H1 (cell line): Measurements from ENCODE around the gene SPDYC. TPM values are rescaled to one million over a fixed set of nuclear protein-coding genes. Genes with fewer than 3 reads are reported as not detected.

Source experiments
- CTCF ChIA-PET: fragments of 300-600 bp; sonication (Branson Sonifier 250); formaldehyde crosslinking; loops from one replicate; lab custom pipeline; 2021; ENCODE audit not compliant: partially characterized antibody; lab: Charles Lee
- POLR2A ChIA-PET: fragments of 300-600 bp; sonication (Branson Sonifier 250); formaldehyde crosslinking; loops from one replicate; lab custom pipeline; 2021; ENCODE audit warnings: inconsistent platforms; ENCODE audit not compliant: partially characterized antibody; lab: Charles Lee
- DNase-seq, 2 experiments: peaks; one replicate each; pipeline versions ENCODE4 v3.0.0 to v3.0.0-alpha.2; 2010 to 2022; ENCODE audit warnings: low spot score in 2 of 2, low read depth in 1 of 2, mixed read lengths in 1 of 2
- FAIRE-seq: peaks from 2 replicates; lab custom pipeline; 2011; peaks lifted over from hg19 to GRCh38; lab: Jason Lieb, UNC
- H2AFZ ChIP-seq: 2 replicates; pipeline ENCODE4 v1.8.1; 2012; ENCODE audit warnings: low read length, inconsistent platforms
- H2AK5ac ChIP-seq: 2 replicates; pipeline ENCODE4 v1.6.1; 2013; ENCODE audit warnings: low read depth, low read length
- H2BK120ac ChIP-seq: replicated peaks from 2 replicates; pipeline ENCODE3; 2013; ENCODE audit warnings: low read depth, low read length, inconsistent platforms
- H2BK12ac ChIP-seq: 2 replicates; pipeline ENCODE4 v1.6.1; 2013; ENCODE audit warnings: low read depth, low read length
- H2BK15ac ChIP-seq: 2 replicates; pipeline ENCODE4 v1.6.1; 2013; ENCODE audit warnings: low read length
- H2BK20ac ChIP-seq: 2 replicates; pipeline ENCODE4 v1.6.1; 2013; ENCODE audit warnings: low read length
- H2BK5ac ChIP-seq: 2 replicates; pipeline ENCODE4 v1.6.1; 2013; ENCODE audit warnings: low read depth, low read length
- H3K14ac ChIP-seq: 2 replicates; pipeline ENCODE4 v1.6.1; 2013; ENCODE audit warnings: inconsistent platforms; ENCODE audit not compliant: insufficient read length
- H3K18ac ChIP-seq: 2 replicates; pipeline ENCODE4 v1.6.1; 2013; ENCODE audit warnings: low read length; ENCODE audit errors: extremely low read depth
- H3K23ac ChIP-seq: 2 replicates; pipeline ENCODE4 v1.6.1; 2013; ENCODE audit warnings: inconsistent platforms; ENCODE audit not compliant: insufficient read length
- H3K23me2 ChIP-seq: 2 replicates; pipeline ENCODE4 v1.6.1; 2013; ENCODE audit warnings: low read depth, low read length
- H3K27ac ChIP-seq: 2 replicates; pipeline ENCODE4 v1.6.1; 2011; ENCODE audit warnings: low read depth, low read length, inconsistent platforms
- H3K27me3 ChIP-seq, 4 experiments: replicated peaks in 1 of 4; 1 replicate in 1 of 4; 2 replicates in 3 of 4; pipeline versions ENCODE4 v1.6.1 to v1.8.1; 2011 to 2013; ENCODE audit warnings: low read length in 3 of 4, mild to moderate bottlenecking in 3 of 4, inconsistent platforms in 2 of 4, mixed read lengths in 2 of 4, moderate library complexity in 1 of 4; ENCODE audit not compliant: control insufficient read depth in 3 of 4, insufficient read depth in 3 of 4; ENCODE audit errors: extremely low read depth in 1 of 4
- H3K36me3 ChIP-seq, 4 experiments: 2 replicates each; pipeline versions ENCODE4 v1.6.1 to v1.8.1; 2011 to 2013; ENCODE audit warnings: mild to moderate bottlenecking in 4 of 4, low read length in 3 of 4, moderate library complexity in 2 of 4, control low read depth in 1 of 4, inconsistent platforms in 1 of 4; ENCODE audit not compliant: insufficient read depth in 4 of 4, control insufficient read depth in 2 of 4
- H3K4ac ChIP-seq: replicated peaks from 2 replicates; pipeline ENCODE3; 2013; ENCODE audit warnings: low read length, low read depth, mixed read lengths, inconsistent platforms; ENCODE audit not compliant: insufficient read length
- H3K4me1 ChIP-seq, 4 experiments: replicated peaks in 1 of 4; 1 replicate in 1 of 4; 2 replicates in 3 of 4; pipeline versions ENCODE4 v1.6.1 to v1.8.1; 2011 to 2013; ENCODE audit warnings: low read length in 3 of 4, inconsistent platforms in 2 of 4, mixed read lengths in 1 of 4; ENCODE audit not compliant: insufficient read depth in 4 of 4, control insufficient read depth in 3 of 4
- H3K4me2 ChIP-seq, 2 experiments: 2 replicates each; pipeline versions ENCODE4 v1.6.1 to v1.8.1; 2011 to 2013; ENCODE audit warnings: low read depth in 2 of 2, low read length in 2 of 2, control low read depth in 1 of 2, inconsistent platforms in 1 of 2, mild to moderate bottlenecking in 1 of 2; ENCODE audit not compliant: insufficient read depth in 1 of 2
- H3K4me3 ChIP-seq, 4 experiments: fragments of 200-600, 300-600 bp in 1 of 4; sonication (generic), shearing (Covaris generic), sonication (Bioruptor Twin) in 1 of 4; 2 replicates each; pipeline versions ENCODE4 v1.5.1 to v1.8.1; 2011 to 2016; ENCODE audit warnings: low read length in 4 of 4, low read depth in 3 of 4, control low read depth in 2 of 4, inconsistent platforms in 2 of 4, mild to moderate bottlenecking in 2 of 4, mixed read lengths in 1 of 4, moderate library complexity in 1 of 4; ENCODE audit not compliant: insufficient read depth in 2 of 4; ENCODE audit errors: extremely low read depth in 1 of 4
- H3K56ac ChIP-seq: replicated peaks from 2 replicates; pipeline ENCODE3; 2013; ENCODE audit warnings: low read depth, mild to moderate bottlenecking, mixed read lengths, low read length, inconsistent platforms; ENCODE audit not compliant: insufficient read length
- H3K79me1 ChIP-seq: 2 replicates; pipeline ENCODE4 v1.6.1; 2013; ENCODE audit warnings: low read depth, low read length, control low read depth
- H3K79me2 ChIP-seq, 2 experiments: 2 replicates each; pipeline versions ENCODE4 v1.6.1 to v1.8.1; 2012 to 2013; ENCODE audit warnings: low read length in 2 of 2, mild to moderate bottlenecking in 2 of 2, inconsistent platforms in 1 of 2; ENCODE audit not compliant: insufficient read depth in 2 of 2, control insufficient read depth in 1 of 2
- H3K9ac ChIP-seq, 4 experiments: replicated peaks in 1 of 4; 1 replicate in 1 of 4; 2 replicates in 3 of 4; pipeline versions ENCODE4 v1.6.1 to v1.8.1; 2011 to 2013; ENCODE audit warnings: low read depth in 3 of 4, low read length in 3 of 4, control low read depth in 2 of 4, mild to moderate bottlenecking in 2 of 4, moderate library complexity in 2 of 4, inconsistent platforms in 1 of 4; ENCODE audit errors: extremely low read depth in 1 of 4
- H3K9me3 ChIP-seq, 2 experiments: 2 replicates each; pipeline versions ENCODE4 v1.6.1 to v1.8.1; 2012 to 2013; ENCODE audit warnings: mild to moderate bottlenecking in 2 of 2, moderate library complexity in 2 of 2, control low read depth in 1 of 2, inconsistent platforms in 1 of 2, low read depth in 1 of 2, low read length in 1 of 2, mixed read lengths in 1 of 2; ENCODE audit not compliant: insufficient read depth in 2 of 2
- H4K20me1 ChIP-seq, 2 experiments: replicated peaks in 1 of 2; 2 replicates each; pipeline versions ENCODE3 to v1.8.1; 2011 to 2013; ENCODE audit warnings: inconsistent platforms in 2 of 2, low read length in 2 of 2, mild to moderate bottlenecking in 1 of 2; ENCODE audit not compliant: insufficient read depth in 2 of 2, control insufficient read depth in 1 of 2
- H4K5ac ChIP-seq: 2 replicates; pipeline ENCODE4 v1.6.1; 2013; ENCODE audit warnings: low read length, low read depth, mixed read lengths, inconsistent platforms; ENCODE audit not compliant: insufficient read length
- H4K8ac ChIP-seq: 2 replicates; pipeline ENCODE4 v1.8.0; 2013; ENCODE audit warnings: mild to moderate bottlenecking, moderate library complexity, low read length, inconsistent platforms; ENCODE audit not compliant: insufficient read depth; ENCODE audit errors: extremely low read depth
- H4K91ac ChIP-seq: replicated peaks from 2 replicates; pipeline ENCODE3; 2013; ENCODE audit warnings: low read length, mixed read lengths, inconsistent platforms; ENCODE audit not compliant: insufficient read length
- CBX8 ChIP-seq: fragments of 300-800, 300-1000 bp; sonication (generic); IDR thresholded peaks from 2 replicates; pipeline ENCODE4 v1.7.1; 2016; ENCODE audit warnings: low read depth, low read length, borderline replicate concordance
- CEBPB ChIP-seq: IDR thresholded peaks from 2 replicates; pipeline ENCODE4 v1.6.1; 2012; ENCODE audit warnings: low read depth, low read length
- EZH2 ChIP-seq: fragments of 200-600 bp; sonication (generic); IDR thresholded peaks from 2 replicates; pipeline ENCODE4 v1.7.1; 2012; ENCODE audit warnings: low read depth, mild to moderate bottlenecking, moderate library complexity, low read length, inconsistent platforms; ENCODE audit not compliant: severe bottlenecking
- JUN ChIP-seq: IDR thresholded peaks from 2 replicates; pipeline ENCODE4 v1.6.1; 2011; ENCODE audit warnings: low read depth, mild to moderate bottlenecking, improper control_type of control experiment, low read length
- NANOG ChIP-seq: IDR thresholded peaks from 2 replicates; pipeline ENCODE4 v1.6.1; 2011; ENCODE audit warnings: low read length, low read depth, mild to moderate bottlenecking, inconsistent platforms; ENCODE audit not compliant: insufficient read depth, poor library complexity, severe bottlenecking
- RAD21 ChIP-seq, 2 experiments: IDR thresholded peaks in 1 of 2; conservative IDR thresholded peaks in 1 of 2; 2 replicates each; pipeline ENCODE4 v1.6.1; 2011; ENCODE audit warnings: low read depth in 2 of 2, low read length in 2 of 2, improper control_type of control experiment in 1 of 2, inconsistent platforms in 1 of 2, mild to moderate bottlenecking in 1 of 2, moderate library complexity in 1 of 2
- SIX5 ChIP-seq: IDR thresholded peaks from 2 replicates; pipeline ENCODE4 v1.6.1; 2011; ENCODE audit warnings: mild to moderate bottlenecking, low read depth, low read length
- WGBS, 2 experiments: shearing (Covaris generic) in 1 of 2; methylation state at CpG; one replicate each; pipeline versions ENCODE4 v1.1.6 to v1.1.7; 2013 to 2015; ENCODE audit warnings: low lambda C conversion rate in 2 of 2, mixed read lengths in 2 of 2, inconsistent platforms in 1 of 2, low coverage in 1 of 2, missing lambda C conversion rate in 1 of 2; ENCODE audit not compliant: insufficient replicate concordance in 2 of 2, insufficient coverage in 1 of 2, insufficient read length in 1 of 2; ENCODE audit errors: extremely low coverage in 1 of 2, missing lambda C conversion rate in 1 of 2; 5-methylcytosine and 5-hydroxymethylcytosine counted together
- polyA plus RNA-seq, 7 experiments: library from polyadenylated mRNA; depleted of rRNA in 3 of 7; stranded (reverse) in 5 of 7; unstranded in 2 of 7; fragments of >200 nt in 5 of 7; fragments of 200-250 nt in 2 of 7; gene quantifications; 1 replicate in 5 of 7; 2 replicates in 1 of 7; 4 replicates in 1 of 7; pipeline versions ENCODE4 v1.2.1 to v1.2.3, GENCODE V29; 2011 to 2013; ENCODE audit warnings: missing spikeins in 2 of 7, mixed read lengths in 2 of 7
- total RNA-seq: library from RNA; stranded (reverse); fragmentation: NEBNext Ultra II Directional; extraction: Animal tissue kit (Norgen Biotek cat#: 25700); gene quantifications from 2 replicates; pipeline ENCODE4 v1.2.1, GENCODE V29; 2021
- TF ChIP-seq, protein P1 (sequence below): IDR thresholded peaks from 2 replicates; pipeline ENCODE4 v1.6.1; 2012; ENCODE audit warnings: inconsistent platforms

The SPDYC gene
- total and polyA plus RNA-seq, 2 of the 8 experiments (the other 6 are each of a cell fraction or from before 2014, with no cell fraction given) = 0.15 TPM; not detected in 1

DNA sequence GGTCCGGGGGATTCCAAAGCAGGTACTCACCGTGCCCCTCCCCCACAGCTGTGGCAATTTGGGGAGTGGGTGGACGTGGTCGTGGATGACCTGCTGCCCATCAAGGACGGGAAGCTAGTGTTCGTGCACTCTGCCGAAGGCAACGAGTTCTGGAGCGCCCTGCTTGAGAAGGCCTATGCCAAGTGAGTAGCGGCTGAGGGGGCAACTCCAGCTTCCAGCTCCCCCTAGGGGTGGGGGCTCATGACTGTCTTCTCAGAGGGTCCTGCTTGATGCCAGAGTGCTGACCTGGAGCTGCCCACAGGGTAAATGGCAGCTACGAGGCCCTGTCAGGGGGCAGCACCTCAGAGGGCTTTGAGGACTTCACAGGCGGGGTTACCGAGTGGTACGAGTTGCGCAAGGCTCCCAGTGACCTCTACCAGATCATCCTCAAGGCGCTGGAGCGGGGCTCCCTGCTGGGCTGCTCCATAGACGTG is 15.9 kb downstream of the SPDYC start:
- peaks cover 7% of the 10 kb centered on the region for H3K23me2 ChIP-seq
- H3K4me1 ChIP-seq = peaks cover 7 to 38% (median 26%) of the 10 kb centered on the region in 4 experiments
- H3K23ac ChIP-seq = no peak overlapping the region
- H3K56ac ChIP-seq = no peak overlapping the region
- ChIA-PET CTCF (interaction anchor here (0.6 to 7.3 kb wide), 23 partner anchors 9 to 147 kb away, joined by 3 to 47 read pairs (median 4); partner anchors contain the start of genes CDC42EP2, DPF2 and ZNHIT2), POLR2A (interaction anchor here (0.7 to 1.6 kb wide), 18 partner anchors 9 to 138 kb away, joined by 3 to 9 read pairs (median 5); partner anchors contain the start of genes FAU, MRPL49 and ZNHIT2)
- H3K79me1 ChIP-seq = peaks cover 12% of the 10 kb centered on the region; the same call in 1 of the 2 replicates
- H3K27me3 ChIP-seq = no peaks in the 10 kb centered on the region
- no peak overlapping the region for H3K14ac ChIP-seq
- FAIRE-seq (no peak), DNase-seq (peak in 1 of 2 experiments; percentile 69)
- peak overlapping the region; percentile 72 to 92; a peak in 3 of 4 replicates for H3K4me2 ChIP-seq
- H4K5ac ChIP-seq = peak overlapping the region; percentile 7
- H2AFZ ChIP-seq = no peak overlapping the region
- H3K4me3 ChIP-seq = peak overlapping the region in 1 of 4 experiments; percentile 82; a peak in 3 of 8 replicates
- H4K20me1 ChIP-seq = peaks cover 2 to 5% of the 10 kb centered on the region in 2 experiments
- no peak overlapping the region for H4K8ac ChIP-seq
- WGBS, 2 experiments = 83% methylated on average over 18 of the region's 18 CpGs; no CpG with 5 or more reads in 1 of the 2 experiments
- H2BK12ac ChIP-seq = no peak overlapping the region; the same call in 1 of the 2 replicates
- peaks cover 19 to 52% (median 34%) of the 10 kb centered on the region in 4 experiments for H3K36me3 ChIP-seq
- H2AK5ac ChIP-seq = no peak overlapping the region
- peaks cover 0 to 13% of the 10 kb centered on the region in 2 experiments; a peak in 2 of 4 replicates for H3K79me2 ChIP-seq
- H2BK15ac ChIP-seq = no peak overlapping the region
- H3K4ac ChIP-seq = no peak overlapping the region
- no peak overlapping the region for H2BK20ac ChIP-seq
- H2BK120ac ChIP-seq = no peak overlapping the region
- 0 out of 2 replicates have a peak overlapping the region, but pooled peaks have one; percentile 0 for H3K27ac ChIP-seq
- H4K91ac ChIP-seq = peak overlapping the region; percentile 56
- H3K18ac ChIP-seq = peak overlapping the region; percentile 55
- no peak overlapping the region for H3K9ac ChIP-seq
- peak overlapping the region; percentile 66; the same call in 1 of the 2 replicates for H2BK5ac ChIP-seq
- H3K9me3 ChIP-seq = no peaks in the 10 kb centered on the region
- no peak for TF ChIP-seq SIX5
- no peak for TF ChIP-seq NANOG
- TF ChIP-seq CBX8 = no peak
- peak; percentile 25 to 40; a peak in 3 of 4 replicates for TF ChIP-seq RAD21 (IDR thresholded peaks at IDR 0.05 in 1 of 2, conservative IDR thresholded peaks at IDR 0.05 in 1 of 2; ENCODE audit: low read depth in 2 of 2, low read length in 2 of 2)
- TF ChIP-seq EZH2 = no peak
- peak; percentile 88 for TF ChIP-seq CEBPB
- no peak for TF ChIP-seq JUN
- TF ChIP-seq, protein P1, sequence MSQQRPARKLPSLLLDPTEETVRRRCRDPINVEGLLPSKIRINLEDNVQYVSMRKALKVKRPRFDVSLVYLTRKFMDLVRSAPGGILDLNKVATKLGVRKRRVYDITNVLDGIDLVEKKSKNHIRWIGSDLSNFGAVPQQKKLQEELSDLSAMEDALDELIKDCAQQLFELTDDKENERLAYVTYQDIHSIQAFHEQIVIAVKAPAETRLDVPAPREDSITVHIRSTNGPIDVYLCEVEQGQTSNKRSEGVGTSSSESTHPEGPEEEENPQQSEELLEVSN = no peak
